ENCODE measurements around the gene UGT1A7. TPM values are rescaled to one million over a fixed set of nuclear protein-coding genes. Genes with fewer than 3 reads are reported as not detected.

UGT1A7 gene
- total RNA-seq, 1 donor from 2014 or later: not detected

DNA sequence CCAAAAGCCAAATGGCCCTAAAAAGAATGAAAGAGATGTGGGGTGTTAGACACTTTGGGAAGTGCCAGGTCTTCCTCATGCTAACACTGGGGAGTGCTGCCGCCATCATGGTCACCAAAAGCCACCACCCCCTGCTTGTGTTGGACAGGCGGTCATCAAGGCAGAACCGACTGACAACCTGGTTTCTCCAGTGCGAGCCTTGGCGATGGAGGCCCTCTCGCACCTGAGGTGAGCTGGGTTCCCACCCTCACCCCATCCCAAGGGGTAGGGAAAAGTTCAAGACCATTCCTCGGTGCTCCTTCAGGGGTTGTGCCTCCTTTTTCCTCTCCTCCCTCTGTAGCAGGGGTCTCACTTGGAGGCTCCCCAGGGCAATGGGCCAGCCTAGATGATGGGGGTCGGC lies 130.0 kb downstream of the UGT1A7 start:
- H3K4me1 Mint-ChIP-seq (ENCODE audit: low read depth): no peaks in the 10 kb centered on the region
- no peak overlapping the region for H3K27ac Mint-ChIP-seq
- TF ChIP-seq, protein P1, sequence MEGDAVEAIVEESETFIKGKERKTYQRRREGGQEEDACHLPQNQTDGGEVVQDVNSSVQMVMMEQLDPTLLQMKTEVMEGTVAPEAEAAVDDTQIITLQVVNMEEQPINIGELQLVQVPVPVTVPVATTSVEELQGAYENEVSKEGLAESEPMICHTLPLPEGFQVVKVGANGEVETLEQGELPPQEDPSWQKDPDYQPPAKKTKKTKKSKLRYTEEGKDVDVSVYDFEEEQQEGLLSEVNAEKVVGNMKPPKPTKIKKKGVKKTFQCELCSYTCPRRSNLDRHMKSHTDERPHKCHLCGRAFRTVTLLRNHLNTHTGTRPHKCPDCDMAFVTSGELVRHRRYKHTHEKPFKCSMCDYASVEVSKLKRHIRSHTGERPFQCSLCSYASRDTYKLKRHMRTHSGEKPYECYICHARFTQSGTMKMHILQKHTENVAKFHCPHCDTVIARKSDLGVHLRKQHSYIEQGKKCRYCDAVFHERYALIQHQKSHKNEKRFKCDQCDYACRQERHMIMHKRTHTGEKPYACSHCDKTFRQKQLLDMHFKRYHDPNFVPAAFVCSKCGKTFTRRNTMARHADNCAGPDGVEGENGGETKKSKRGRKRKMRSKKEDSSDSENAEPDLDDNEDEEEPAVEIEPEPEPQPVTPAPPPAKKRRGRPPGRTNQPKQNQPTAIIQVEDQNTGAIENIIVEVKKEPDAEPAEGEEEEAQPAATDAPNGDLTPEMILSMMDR (IDR thresholded peaks at IDR 0.05; ENCODE audit: unreplicated experiment): no peak
- H3K27me3 Mint-ChIP-seq: peaks cover 4% of the 10 kb centered on the region
- no peaks in the 10 kb centered on the region for H3K36me3 Mint-ChIP-seq (ENCODE audit: insufficient read depth)
- no peak overlapping the region for H3K4me3 Mint-ChIP-seq (ENCODE audit: low read depth)
- no peak for DNase-seq (ENCODE audit: low spot score, unreplicated experiment)
- no peaks in the 10 kb centered on the region for H3K9me3 Mint-ChIP-seq (ENCODE audit: low read depth)

DNA sequence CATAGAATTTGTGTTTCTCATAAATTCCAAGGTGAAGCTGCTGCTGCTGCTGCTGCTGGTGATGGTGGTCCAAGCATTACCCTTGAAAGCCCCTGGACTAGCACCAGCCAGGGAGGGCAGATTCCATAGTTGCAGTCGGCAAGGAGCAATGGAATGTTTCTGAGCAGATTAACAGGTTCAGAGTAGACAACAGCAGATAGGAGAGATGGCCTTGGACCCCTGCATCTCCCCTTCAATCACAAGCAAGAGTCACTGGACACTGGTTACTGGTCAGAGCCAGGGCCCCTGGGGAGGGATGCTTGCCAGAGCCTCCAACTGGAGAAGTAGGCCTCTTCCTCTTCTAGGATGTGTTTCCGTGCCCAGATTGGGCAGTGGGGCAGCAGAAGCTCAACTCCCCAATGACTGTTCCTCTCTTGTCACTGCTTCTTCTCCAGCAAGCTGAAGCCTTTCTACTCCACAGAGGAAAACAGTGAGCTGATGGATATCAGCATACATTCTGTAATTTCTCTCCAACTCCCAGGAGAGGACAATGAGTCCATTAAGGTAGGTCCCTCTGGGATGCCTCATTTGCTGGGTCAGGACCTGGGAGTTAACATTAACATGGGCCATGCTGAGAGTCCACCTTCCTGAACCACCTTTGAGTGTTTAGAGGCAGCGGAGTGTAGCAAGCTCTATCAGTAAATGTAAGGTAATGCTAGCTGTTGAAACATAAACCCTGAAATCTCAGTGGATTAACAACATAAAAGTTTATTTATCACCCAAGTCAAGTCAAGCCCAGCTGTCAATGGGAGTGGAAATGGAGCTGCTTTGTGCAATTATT lies 131.7 kb downstream of the UGT1A7 start:
- TF ChIP-seq, protein P1 (IDR thresholded peaks at IDR 0.05; ENCODE audit: unreplicated experiment): no peak
- H3K27ac Mint-ChIP-seq: no peak overlapping the region
- no peaks in the 10 kb centered on the region for H3K4me1 Mint-ChIP-seq (ENCODE audit: low read depth)
- H3K36me3 Mint-ChIP-seq (ENCODE audit: insufficient read depth): no peaks in the 10 kb centered on the region
- peaks cover 4% of the 10 kb centered on the region for H3K27me3 Mint-ChIP-seq
- DNase-seq (ENCODE audit: low spot score, unreplicated experiment): no peak
- H3K9me3 Mint-ChIP-seq (ENCODE audit: low read depth): no peaks in the 10 kb centered on the region
- no peak overlapping the region for H3K4me3 Mint-ChIP-seq (ENCODE audit: low read depth)

DNA sequence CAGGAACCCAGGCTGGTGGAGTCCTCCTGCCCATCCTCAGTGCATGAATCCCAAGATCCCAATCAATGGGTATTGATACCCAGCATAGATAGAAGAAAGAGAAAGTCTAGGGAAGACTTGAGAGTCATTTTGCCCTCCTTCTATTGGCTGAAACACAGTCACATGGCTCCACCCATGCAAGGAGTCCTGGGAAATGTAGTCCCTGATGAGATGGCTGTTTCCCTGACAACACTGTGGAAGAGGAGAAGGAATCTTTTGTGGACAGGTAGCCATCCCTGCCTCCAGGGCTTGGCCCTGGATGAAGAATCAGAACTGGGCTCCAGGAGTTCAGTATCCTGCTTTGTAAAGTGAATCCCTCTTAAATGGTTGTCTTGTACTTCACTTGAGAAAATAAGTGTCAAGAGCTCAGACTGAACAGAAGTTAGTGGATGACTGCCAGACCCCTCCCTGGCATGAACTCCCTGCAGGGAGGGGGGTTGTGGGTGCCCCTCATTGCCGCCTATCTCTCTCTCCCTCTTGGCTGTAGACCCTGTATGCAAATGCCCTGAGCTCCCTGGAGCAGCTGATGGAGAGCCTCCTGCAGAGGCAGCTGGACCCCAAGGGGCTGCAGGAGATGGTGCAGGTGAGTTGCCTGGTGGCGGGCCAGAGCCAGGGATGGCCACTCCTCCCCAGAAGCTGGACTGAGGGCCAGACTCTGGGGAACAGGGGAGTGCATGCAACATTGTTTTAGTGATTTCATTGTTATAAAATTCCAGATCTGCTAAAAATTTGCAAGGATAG lies 132.5 kb downstream of the UGT1A7 start:
- Mint-ChIP-seq H3K27ac (no peak overlapping the region), H3K4me3 (ENCODE audit: low read depth) (no peak overlapping the region), H3K36me3 (ENCODE audit: insufficient read depth) (no peaks in the 10 kb centered on the region), H3K27me3 (peaks cover 4% of the 10 kb centered on the region), H3K9me3 (ENCODE audit: low read depth) (no peaks in the 10 kb centered on the region), H3K4me1 (ENCODE audit: low read depth) (no peaks in the 10 kb centered on the region)
- DNase-seq (ENCODE audit: low spot score, unreplicated experiment): no peak
- TF ChIP-seq, protein P1 (IDR thresholded peaks at IDR 0.05; ENCODE audit: unreplicated experiment): no peak

DNA sequence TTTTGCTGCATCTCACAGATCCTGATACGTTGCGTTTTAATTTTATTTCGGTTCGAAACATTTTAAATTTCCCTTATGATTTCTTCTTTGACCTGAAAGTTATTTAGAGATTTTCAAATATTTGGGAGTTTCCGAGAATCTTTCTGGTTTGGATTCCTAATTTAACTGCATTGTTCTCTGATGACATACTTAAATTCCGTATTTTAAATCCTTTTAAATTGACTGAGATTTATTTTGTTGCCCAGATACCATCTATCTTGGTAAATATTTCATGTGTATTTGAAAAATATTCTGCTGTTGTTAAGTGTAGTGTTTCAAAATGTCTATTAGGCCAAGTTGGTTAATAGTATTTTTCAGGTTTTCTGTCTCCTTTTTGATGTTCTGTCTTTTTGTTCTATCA lies 134.2 kb downstream of the UGT1A7 start:
- no peaks in the 10 kb centered on the region for H3K27me3 Mint-ChIP-seq
- TF ChIP-seq, protein P1 (IDR thresholded peaks at IDR 0.05; ENCODE audit: unreplicated experiment): no peak
- H3K36me3 Mint-ChIP-seq (ENCODE audit: insufficient read depth): no peaks in the 10 kb centered on the region
- no peaks in the 10 kb centered on the region for H3K9me3 Mint-ChIP-seq (ENCODE audit: low read depth)
- H3K4me3 Mint-ChIP-seq (ENCODE audit: low read depth): no peak overlapping the region
- no peaks in the 10 kb centered on the region for H3K4me1 Mint-ChIP-seq (ENCODE audit: low read depth)
- H3K27ac Mint-ChIP-seq: no peak overlapping the region
- no peak for DNase-seq (ENCODE audit: low spot score, unreplicated experiment)

DNA sequence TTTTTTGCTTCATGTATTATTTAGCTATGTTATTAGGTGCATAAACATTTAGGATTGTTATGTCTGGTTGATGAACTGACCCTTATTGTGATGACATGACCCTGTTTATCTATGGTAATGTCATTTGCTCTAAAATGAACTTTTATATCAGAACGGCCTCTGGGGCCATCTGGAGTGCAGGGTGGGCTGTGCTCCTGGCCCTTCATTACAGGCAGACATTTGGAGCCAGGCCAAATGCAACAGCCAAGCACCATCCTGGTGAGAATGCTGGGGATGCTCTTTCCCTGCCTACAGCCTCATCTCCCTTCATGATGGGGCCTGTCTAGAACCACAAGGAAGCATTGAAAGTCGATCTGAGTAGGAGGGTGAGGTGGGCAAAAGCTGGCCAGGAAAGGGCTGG lies 134.6 kb downstream of the UGT1A7 start:
- TF ChIP-seq, protein P1 (IDR thresholded peaks at IDR 0.05; ENCODE audit: unreplicated experiment): no peak
- H3K27ac Mint-ChIP-seq: no peak overlapping the region
- H3K9me3 Mint-ChIP-seq (ENCODE audit: low read depth): no peaks in the 10 kb centered on the region
- no peaks in the 10 kb centered on the region for H3K27me3 Mint-ChIP-seq
- no peak for DNase-seq (ENCODE audit: low spot score, unreplicated experiment)
- no peak overlapping the region for H3K4me3 Mint-ChIP-seq (ENCODE audit: low read depth)
- no peaks in the 10 kb centered on the region for H3K36me3 Mint-ChIP-seq (ENCODE audit: insufficient read depth)
- H3K4me1 Mint-ChIP-seq (ENCODE audit: low read depth): no peaks in the 10 kb centered on the region

Data from progenitor cell of endocrine pancreas (in vitro differentiated cells).